Stomach (tissue), 9 donors: Measurements from ENCODE around the gene CUL1. TPM values are rescaled to one million over a fixed set of nuclear protein-coding genes. Genes with fewer than 3 reads are reported as not detected.
A peak's percentile ranks its signal among the peaks of the same experiment; 100 is the strongest.
"Not testable (repeated sequence)": the region's sequence is repeated elsewhere in the genome, so short reads cannot be mapped to it uniquely, and the experiment has no call there.

Experiments
- DNase-seq, 2 donors: peaks; one replicate each; pipeline versions ENCODE4 v3.0.0 to v3.0.0-alpha.2; 2013 to 2019
- H3K27ac ChIP-seq, 5 donors: fragments of 200-600 bp in 4 of 5; sonication (generic) in 4 of 5; one replicate each; pipeline ENCODE4 v1.5.1; 2013 to 2019; ENCODE audit warnings: mild to moderate bottlenecking in 1 of 5, moderate library complexity in 1 of 5
- H3K27me3 ChIP-seq, 3 donors: fragments of 200-600 bp; sonication (generic); one replicate each; pipeline ENCODE4 v1.5.1; 2017 to 2019; ENCODE audit warnings: mixed run types in 1 of 3
- H3K36me3 ChIP-seq, 4 donors: fragments of 200-600 bp; sonication (generic); 1 replicate in 3 of 4; 2 replicates in 1 of 4; pipeline ENCODE4 v1.5.1; 2016 to 2019
- H3K4me1 ChIP-seq, 4 donors: fragments of 200-600 bp; sonication (generic); one replicate each; pipeline ENCODE4 v1.5.1; 2016 to 2019
- H3K4me3 ChIP-seq, 4 donors: fragments of 200-600 bp; sonication (generic) in 3 of 4; one replicate each; pipeline ENCODE4 v1.5.1; 2016 to 2019; ENCODE audit warnings: mild to moderate bottlenecking in 1 of 4
- H3K9me3 ChIP-seq, 4 donors: fragments of 200-600 bp; sonication (generic); one replicate each; pipeline ENCODE4 v1.5.1; 2016 to 2019
- EP300 ChIP-seq: sonication (generic); formaldehyde crosslinking; IDR thresholded peaks from one replicate; pipeline ENCODE4 v1.6.1; 2017; ENCODE audit warnings: antibody characterized with exemption
- POLR2A ChIP-seq, 4 donors: fragments of 450-650 bp; IDR thresholded peaks; one replicate each; pipeline ENCODE4 v1.6.1; 2016; ENCODE audit warnings: antibody characterized with exemption in 4 of 4, control low read depth in 2 of 4, mild to moderate bottlenecking in 1 of 4, moderate library complexity in 1 of 4
- POLR2AphosphoS5 ChIP-seq, 3 donors: sonication (generic); formaldehyde crosslinking; IDR thresholded peaks; one replicate each; pipeline ENCODE4 v1.6.1; 2016; ENCODE audit warnings: antibody characterized with exemption in 3 of 3
- WGBS, 5 donors: extraction: QIAGEN DNeasy Blood & Tissue Kit in 3 of 5; methylation state at CpG; one replicate each; pipeline versions ENCODE4 v1.1.5 to v1.1.7; 2013 to 2018; 5-methylcytosine and 5-hydroxymethylcytosine counted together
- intact Hi-C: fragments of 100-400 bp; cut with DNase I; formaldehyde crosslinking; loops from one replicate; pipeline ENCODE4 v1.15.1; 2023; ENCODE audit warnings: low total_unique reads
- polyA plus RNA-seq, 3 donors: library from polyadenylated mRNA; stranded (reverse); fragments of 200-250 nt; gene quantifications; one replicate each; pipeline ENCODE4 v1.2.3, GENCODE V29; 2013
- total RNA-seq, 5 donors: library from RNA; depleted of rRNA; stranded (reverse); fragments of >200 nt; gene quantifications; one replicate each; pipeline versions ENCODE4 v1.1.0 to v1.2.3, GENCODE V29; 2014 to 2016
- TF ChIP-seq, protein P1 (sequence below), 7 experiments: fragments of 450-650 bp in 4 of 7; fragments of 200-600 bp in 3 of 7; sonication (generic) in 3 of 7; IDR thresholded peaks; one replicate each; pipeline ENCODE4 v1.5.1; 2016 to 2019; ENCODE audit warnings: antibody characterized with exemption in 7 of 7, control low read depth in 2 of 7, mild to moderate bottlenecking in 1 of 7
- donor health status: healthy with polysubstance abuse.
- donor health status: Bipolar disorder and iron deficiency.
- donor health status: healthy.

Gene CUL1
- total and polyA plus RNA-seq, 8 donors = 22.5 to 56.4 (median 29.2) TPM

DNA sequence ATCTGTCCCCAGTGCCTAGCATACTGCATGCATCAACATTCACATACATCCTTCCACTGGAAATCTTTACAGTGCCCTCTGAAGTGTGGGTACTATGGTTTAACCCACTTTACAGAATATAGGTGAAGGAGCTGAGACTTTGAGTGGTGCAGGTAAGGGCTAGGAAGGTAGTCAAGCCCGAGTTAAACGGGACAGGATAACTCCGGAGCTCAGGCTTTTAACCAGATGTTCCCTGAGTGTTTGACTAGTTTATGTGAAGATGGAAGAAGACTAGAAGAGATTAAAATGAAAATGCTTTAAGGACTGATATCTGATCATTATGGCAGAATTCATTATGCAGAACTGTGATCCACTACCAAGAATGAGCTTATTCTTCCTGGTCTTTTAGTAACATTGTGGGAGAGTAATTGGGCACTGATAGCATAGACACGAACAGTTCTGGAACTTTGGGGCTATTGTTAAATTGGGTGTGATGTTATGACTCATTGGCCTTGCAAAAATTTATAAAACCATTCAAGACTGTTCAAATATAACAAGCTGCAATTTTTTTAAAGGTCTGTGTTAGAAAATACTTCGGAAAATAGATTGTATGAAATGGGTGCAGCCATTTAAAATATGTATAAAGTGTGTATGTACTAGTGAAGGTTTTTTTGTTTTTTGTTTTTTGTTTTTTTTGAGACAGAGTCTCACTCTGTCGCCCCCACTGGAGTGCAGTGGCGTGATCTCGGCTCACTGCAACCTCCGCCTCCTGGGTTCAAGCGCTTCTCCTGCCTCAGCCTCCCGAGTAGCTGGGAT lies 4.4 kb downstream of the CUL1 start:
- no peaks in the 10 kb centered on the region for H3K36me3 ChIP-seq
- TF ChIP-seq POLR2A (IDR thresholded peaks at IDR 0.05) (no peak), EP300 (no peak), POLR2AphosphoS5 (IDR thresholded peaks at IDR 0.05) (no peak)
- TF ChIP-seq, protein P1, sequence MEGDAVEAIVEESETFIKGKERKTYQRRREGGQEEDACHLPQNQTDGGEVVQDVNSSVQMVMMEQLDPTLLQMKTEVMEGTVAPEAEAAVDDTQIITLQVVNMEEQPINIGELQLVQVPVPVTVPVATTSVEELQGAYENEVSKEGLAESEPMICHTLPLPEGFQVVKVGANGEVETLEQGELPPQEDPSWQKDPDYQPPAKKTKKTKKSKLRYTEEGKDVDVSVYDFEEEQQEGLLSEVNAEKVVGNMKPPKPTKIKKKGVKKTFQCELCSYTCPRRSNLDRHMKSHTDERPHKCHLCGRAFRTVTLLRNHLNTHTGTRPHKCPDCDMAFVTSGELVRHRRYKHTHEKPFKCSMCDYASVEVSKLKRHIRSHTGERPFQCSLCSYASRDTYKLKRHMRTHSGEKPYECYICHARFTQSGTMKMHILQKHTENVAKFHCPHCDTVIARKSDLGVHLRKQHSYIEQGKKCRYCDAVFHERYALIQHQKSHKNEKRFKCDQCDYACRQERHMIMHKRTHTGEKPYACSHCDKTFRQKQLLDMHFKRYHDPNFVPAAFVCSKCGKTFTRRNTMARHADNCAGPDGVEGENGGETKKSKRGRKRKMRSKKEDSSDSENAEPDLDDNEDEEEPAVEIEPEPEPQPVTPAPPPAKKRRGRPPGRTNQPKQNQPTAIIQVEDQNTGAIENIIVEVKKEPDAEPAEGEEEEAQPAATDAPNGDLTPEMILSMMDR (IDR thresholded peaks at IDR 0.05) = no peak
- WGBS, 5 donors = 59 to 87% (median 85%) methylated on average over 11 of the region's 11 CpGs
- H3K27me3 ChIP-seq = no peaks in the 10 kb centered on the region
- peaks cover 38 to 84% (median 66%) of the 10 kb centered on the region in 4 donors for H3K4me1 ChIP-seq
- intact Hi-C loops = no loop called here
- no peaks in the 10 kb centered on the region for H3K9me3 ChIP-seq
- peak overlapping the region in 1 of 5 donors; percentile 1 for H3K27ac ChIP-seq
- no peak for DNase-seq
- no peak overlapping the region for H3K4me3 ChIP-seq

DNA sequence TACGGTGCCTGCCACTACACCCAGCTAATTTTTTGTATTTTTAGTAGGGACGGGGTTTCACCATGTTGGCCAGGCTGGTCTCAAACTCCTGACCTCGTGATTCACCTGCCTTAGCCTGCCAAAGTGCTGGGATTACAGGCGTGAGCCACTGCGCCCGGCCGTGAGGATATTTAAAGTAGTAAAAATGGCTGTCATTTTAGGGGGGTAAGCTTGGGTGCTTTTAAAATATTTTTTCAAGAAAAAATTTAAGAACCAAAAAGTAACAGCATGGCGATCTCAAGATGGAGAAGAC lies 4.9 kb downstream of the CUL1 start:
- H3K4me1 ChIP-seq = peaks cover 42 to 89% (median 71%) of the 10 kb centered on the region in 4 donors
- H3K27ac ChIP-seq = peak overlapping the region in 1 of 5 donors; percentile 1
- intact Hi-C loops, H3K36me3 ChIP-seq, H3K4me3 ChIP-seq, H3K9me3 ChIP-seq, DNase-seq, H3K27me3 ChIP-seq: not testable (repeated sequence)
- WGBS, 5 donors = 78 to 95% (median 90%) methylated on average over 8 of the region's 8 CpGs

DNA sequence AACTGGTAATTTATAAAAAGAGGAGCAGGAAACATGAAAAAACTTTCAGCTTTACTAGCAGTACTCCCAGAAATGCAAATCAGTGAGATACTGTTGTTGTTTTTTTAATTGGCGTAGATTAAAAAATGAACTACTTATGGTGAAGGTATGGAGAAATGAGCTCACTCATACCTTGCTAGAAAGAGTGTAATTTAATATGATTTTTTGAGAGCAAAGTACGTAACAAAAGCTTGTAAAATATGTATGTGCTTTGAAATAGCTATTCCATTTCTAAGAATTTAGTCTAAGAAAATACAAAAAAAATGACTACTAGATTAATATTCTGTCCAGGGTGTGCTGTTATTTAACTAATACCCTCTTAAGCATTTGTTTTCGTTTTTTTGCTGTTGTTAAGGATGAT lies 5.5 kb downstream of the CUL1 start:
- WGBS, 5 donors = 61 to 78% (median 74%) methylated on average over 3 of the region's 3 CpGs
- H3K4me1 ChIP-seq = peaks cover 42 to 95% (median 76%) of the 10 kb centered on the region in 4 donors
- intact Hi-C loops = no loop called here

DNA sequence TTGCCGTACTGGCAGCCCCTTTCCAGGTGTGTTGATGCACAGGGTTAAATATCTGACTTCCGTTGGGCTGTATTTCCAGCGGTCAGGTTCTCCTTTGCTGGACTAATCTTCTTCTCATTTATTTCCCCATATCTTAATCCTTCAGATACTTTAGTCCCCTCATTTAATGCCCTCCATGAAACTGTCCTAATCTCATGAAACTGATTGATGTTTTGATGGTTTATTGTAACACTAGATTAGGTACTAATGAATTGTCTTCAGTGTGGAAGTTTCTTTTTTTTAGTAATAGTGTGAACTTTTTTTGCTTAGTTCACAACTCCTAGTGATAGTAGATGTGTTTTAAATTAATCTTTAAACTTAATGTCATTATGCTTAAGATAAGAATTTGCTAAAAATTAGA lies 6.3 kb downstream of the CUL1 start:
- 39 to 47% (median 46%) methylated on average over 3 of the region's 3 CpGs for WGBS, 5 donors
- H3K9me3 ChIP-seq = no peaks in the 10 kb centered on the region
- H3K36me3 ChIP-seq = no peaks in the 10 kb centered on the region
- H3K27me3 ChIP-seq = no peaks in the 10 kb centered on the region
- peaks cover 42 to 100% (median 76%) of the 10 kb centered on the region in 4 donors for H3K4me1 ChIP-seq
- DNase-seq = no peak
- H3K27ac ChIP-seq = no peak overlapping the region
- intact Hi-C loops = no loop called here
- TF ChIP-seq, protein P1 (IDR thresholded peaks at IDR 0.05) = no peak
- no peak for TF ChIP-seq POLR2AphosphoS5 (IDR thresholded peaks at IDR 0.05)
- TF ChIP-seq EP300 = no peak
- no peak for TF ChIP-seq POLR2A (IDR thresholded peaks at IDR 0.05)
- H3K4me3 ChIP-seq = no peak overlapping the region

More for the DNA sequence above, 5.5 kb downstream of the CUL1 start:
- H3K27ac ChIP-seq = no peak overlapping the region
- H3K36me3 ChIP-seq = no peaks in the 10 kb centered on the region
- DNase-seq = no peak
- no peaks in the 10 kb centered on the region for H3K27me3 ChIP-seq
- TF ChIP-seq EP300 (no peak), POLR2A (IDR thresholded peaks at IDR 0.05) (no peak)
- TF ChIP-seq, protein P1 (IDR thresholded peaks at IDR 0.05) = no peak
- no peaks in the 10 kb centered on the region for H3K9me3 ChIP-seq
- no peak overlapping the region for H3K4me3 ChIP-seq

DNA sequence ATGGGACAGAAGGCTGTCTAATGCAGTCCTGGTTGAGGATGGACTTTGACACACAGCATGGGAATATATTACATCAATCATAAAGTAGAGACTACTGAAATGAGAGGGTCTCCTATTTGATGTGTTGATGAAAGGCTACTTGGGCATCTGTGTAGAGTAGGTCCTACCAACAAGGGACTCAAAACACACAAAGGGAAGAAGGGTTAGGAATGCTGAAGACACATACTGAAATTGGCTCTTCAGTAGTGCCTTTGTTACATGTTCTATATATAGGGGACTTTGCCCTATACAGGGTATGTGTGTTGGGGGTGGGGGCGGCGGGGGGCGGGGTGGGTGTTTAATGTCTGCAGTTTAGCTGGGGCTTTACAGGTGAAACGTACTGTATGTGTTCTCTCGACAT lies 7.7 kb downstream of the CUL1 start:
- H3K27me3 ChIP-seq = no peaks in the 10 kb centered on the region
- peaks cover 32 to 93% (median 68%) of the 10 kb centered on the region in 4 donors for H3K4me1 ChIP-seq
- no peaks in the 10 kb centered on the region for H3K36me3 ChIP-seq
- no peak for DNase-seq
- 48 to 79% (median 58%) methylated on average over 5 of the region's 5 CpGs for WGBS, 5 donors
- no peaks in the 10 kb centered on the region for H3K9me3 ChIP-seq
- intact Hi-C loops = no loop called here
- no peak overlapping the region for H3K27ac ChIP-seq
- H3K4me3 ChIP-seq = no peak overlapping the region
- TF ChIP-seq POLR2AphosphoS5 (IDR thresholded peaks at IDR 0.05) (no peak), POLR2A (IDR thresholded peaks at IDR 0.05) (no peak), EP300 (no peak)
- TF ChIP-seq, protein P1 (IDR thresholded peaks at IDR 0.05) = no peak
